Natural killer cell (primary cell): Measurements from ENCODE around the gene RASSF3. TPM values are rescaled to one million over a fixed set of nuclear protein-coding genes. Genes with fewer than 3 reads are reported as not detected.

Source experiments
- ATAC-seq, 3 donors: fragments of 150-1000 bp in 2 of 3; fragments of 200-7000 bp in 1 of 3; cut with Tn5 transposase; 1 replicate in 1 of 3; 2 replicates in 2 of 3; pipeline ENCODE4 v1.10.0; 2021; ENCODE audit warnings: mild to moderate bottlenecking in 2 of 3, moderate library complexity in 2 of 3
- DNase-seq, 2 donors: peaks; one replicate each; pipeline versions ENCODE4 v3.0.0 to v3.0.0-alpha.2; 2013 to 2021; ENCODE audit warnings: mixed read lengths in 1 of 2
- H3K27ac ChIP-seq: one replicate; pipeline ENCODE4 v1.5.1; 2013; ENCODE audit warnings: mild to moderate bottlenecking, low read length
- H3K27me3 ChIP-seq: one replicate; pipeline ENCODE4 v1.6.1; 2013; ENCODE audit warnings: low read length; ENCODE audit not compliant: control insufficient read depth, insufficient read depth
- H3K36me3 ChIP-seq: one replicate; pipeline ENCODE4 v1.6.1; 2013; ENCODE audit warnings: low read length; ENCODE audit not compliant: control insufficient read depth, insufficient read depth
- H3K4me1 ChIP-seq: one replicate; pipeline ENCODE4 v1.6.1; 2013; ENCODE audit warnings: low read length; ENCODE audit not compliant: control insufficient read depth, insufficient read depth
- H3K4me3 ChIP-seq: one replicate; pipeline ENCODE4 v1.5.1; 2013; ENCODE audit warnings: low read length
- H3K9me3 ChIP-seq: one replicate; pipeline ENCODE4 v1.6.1; 2013; ENCODE audit warnings: low read length; ENCODE audit not compliant: control insufficient read depth, insufficient read depth
- H3K27ac Mint-ChIP-seq, 2 donors: one replicate each; pipeline ENCODE4 v1.8.0; 2022; ENCODE audit warnings: mild to moderate bottlenecking in 2 of 2, mixed read lengths in 2 of 2, moderate library complexity in 1 of 2
- H3K27me3 Mint-ChIP-seq, 2 donors: one replicate each; pipeline ENCODE4 v1.8.0; 2022; ENCODE audit warnings: low read depth in 2 of 2, mixed read lengths in 2 of 2
- H3K36me3 Mint-ChIP-seq: one replicate; pipeline ENCODE4 v1.8.0; 2022; ENCODE audit warnings: mixed read lengths
- H3K4me1 Mint-ChIP-seq, 2 donors: one replicate each; pipeline ENCODE4 v1.8.0; 2022; ENCODE audit warnings: mixed read lengths in 2 of 2
- H3K4me3 Mint-ChIP-seq: one replicate; pipeline ENCODE4 v1.8.0; 2022; ENCODE audit warnings: mild to moderate bottlenecking, moderate library complexity, mixed read lengths
- H3K9me3 Mint-ChIP-seq, 2 donors: one replicate each; pipeline ENCODE4 v1.8.0; 2022; ENCODE audit warnings: mixed read lengths in 2 of 2
- WGBS: methylation state at CpG from one replicate; pipeline ENCODE4 v1.1.7; 2013; ENCODE audit warnings: missing lambda C conversion rate; ENCODE audit not compliant: insufficient coverage; 5-methylcytosine and 5-hydroxymethylcytosine counted together
- intact Hi-C: fragments of 100-400 bp; cut with micrococcal nuclease; formaldehyde crosslinking; loops from one replicate; pipeline ENCODE4 v1.14.2; 2022
- total RNA-seq, 4 donors: library from RNA; stranded (reverse); fragments of 120-200 nt in 1 of 4; gene quantifications; one replicate each; pipeline versions ENCODE4 v1.2.3 to v1.2.4, GENCODE V29; 2013 to 2022
- TF ChIP-seq, protein P1 (sequence below): fragments of 200-600 bp; IDR thresholded peaks from one replicate; pipeline ENCODE4 v1.8.0; 2022; ENCODE audit warnings: antibody characterized with exemption

The RASSF3 gene
- total RNA-seq, 3 donors from 2014 or later (not counting 1 experiment from before 2014, with no cell fraction given), result 63.4 to 105 (median 80.5) TPM

- Histone ChIP-seq H3K27me3 (no peaks in the 10 kb centered on the region), H3K4me3 (no peak overlapping the region), H3K27ac (no peak overlapping the region), H3K4me1 (peaks cover 32% of the 10 kb centered on the region), H3K9me3 (no peaks in the 10 kb centered on the region), H3K36me3 (peaks cover 80% of the 10 kb centered on the region)
- WGBS, result 92% methylated on average over 5 of the region's 6 CpGs
- ATAC-seq (no peak), DNase-seq (no peak)
- TF ChIP-seq, protein P1, sequence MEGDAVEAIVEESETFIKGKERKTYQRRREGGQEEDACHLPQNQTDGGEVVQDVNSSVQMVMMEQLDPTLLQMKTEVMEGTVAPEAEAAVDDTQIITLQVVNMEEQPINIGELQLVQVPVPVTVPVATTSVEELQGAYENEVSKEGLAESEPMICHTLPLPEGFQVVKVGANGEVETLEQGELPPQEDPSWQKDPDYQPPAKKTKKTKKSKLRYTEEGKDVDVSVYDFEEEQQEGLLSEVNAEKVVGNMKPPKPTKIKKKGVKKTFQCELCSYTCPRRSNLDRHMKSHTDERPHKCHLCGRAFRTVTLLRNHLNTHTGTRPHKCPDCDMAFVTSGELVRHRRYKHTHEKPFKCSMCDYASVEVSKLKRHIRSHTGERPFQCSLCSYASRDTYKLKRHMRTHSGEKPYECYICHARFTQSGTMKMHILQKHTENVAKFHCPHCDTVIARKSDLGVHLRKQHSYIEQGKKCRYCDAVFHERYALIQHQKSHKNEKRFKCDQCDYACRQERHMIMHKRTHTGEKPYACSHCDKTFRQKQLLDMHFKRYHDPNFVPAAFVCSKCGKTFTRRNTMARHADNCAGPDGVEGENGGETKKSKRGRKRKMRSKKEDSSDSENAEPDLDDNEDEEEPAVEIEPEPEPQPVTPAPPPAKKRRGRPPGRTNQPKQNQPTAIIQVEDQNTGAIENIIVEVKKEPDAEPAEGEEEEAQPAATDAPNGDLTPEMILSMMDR, result no peak
- H3K36me3 Mint-ChIP-seq, result peaks cover 7% of the 10 kb centered on the region
- intact Hi-C loops, result no loop called here
- H3K4me1 Mint-ChIP-seq, result peaks cover 48 to 56% of the 10 kb centered on the region in 2 donors
- peak overlapping the region; percentile 41 to 61 for H3K27ac Mint-ChIP-seq
- no peaks in the 10 kb centered on the region for H3K9me3 Mint-ChIP-seq
- no peak overlapping the region for H3K4me3 Mint-ChIP-seq
- no peaks in the 10 kb centered on the region for H3K27me3 Mint-ChIP-seq
Measured at GRCh38 chr12:64691227-64691794, 81.0 kb downstream of the RASSF3 start.

DNA sequence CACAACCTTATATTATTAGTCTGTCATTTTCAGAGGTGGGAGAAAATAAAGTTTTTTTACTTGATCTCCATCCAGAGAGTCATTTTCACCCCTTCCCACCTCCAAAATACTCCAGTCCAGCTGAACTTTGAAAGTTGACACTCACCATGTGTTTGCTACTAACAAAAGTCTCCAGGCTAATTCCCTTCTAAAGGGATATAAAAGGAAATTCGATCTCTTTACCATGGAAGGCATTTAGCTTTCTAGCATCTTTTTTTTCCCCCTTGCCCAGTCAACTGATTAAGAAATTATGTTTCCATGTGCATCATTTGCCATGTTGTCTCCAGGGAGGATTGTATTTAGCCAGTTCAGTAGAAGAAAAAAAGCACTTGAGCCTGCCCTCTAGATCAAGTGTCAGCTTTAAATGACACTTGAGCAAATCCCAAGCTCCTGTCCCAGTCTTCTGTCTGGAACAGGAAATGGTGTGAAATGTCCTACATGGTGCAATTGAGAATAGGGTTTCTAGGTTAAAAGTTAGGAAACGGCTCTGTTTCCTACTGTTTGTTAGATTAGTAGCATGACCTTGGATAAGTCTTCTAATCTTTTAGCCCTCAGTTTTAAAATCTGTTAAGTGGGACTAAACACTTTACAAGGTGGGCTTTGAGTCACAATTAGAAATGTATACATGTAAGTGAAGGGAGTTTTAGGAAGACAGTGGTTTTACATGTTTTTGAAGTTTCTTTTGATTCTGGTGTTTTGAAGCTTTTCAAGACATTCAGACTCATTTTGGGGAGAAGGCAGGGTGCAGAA lies 81.7 kb downstream of the RASSF3 start:
- Histone ChIP-seq H3K4me3 (no peak overlapping the region), H3K4me1 (peaks cover 32% of the 10 kb centered on the region), H3K27me3 (no peaks in the 10 kb centered on the region), H3K27ac (no peak overlapping the region), H3K36me3 (peaks cover 79% of the 10 kb centered on the region), H3K9me3 (no peaks in the 10 kb centered on the region)
- TF ChIP-seq, protein P1, result no peak
- intact Hi-C loops, result no loop called here
- Mint-ChIP-seq H3K9me3 (no peaks in the 10 kb centered on the region), H3K4me3 (no peak overlapping the region), H3K27ac (peak overlapping the region; percentile 41 to 61), H3K4me1 (peaks cover 55 to 62% of the 10 kb centered on the region in 2 donors), H3K36me3 (peaks cover 7% of the 10 kb centered on the region), H3K27me3 (no peaks in the 10 kb centered on the region)
- ATAC-seq (no peak), DNase-seq (no peak)
- 71% methylated on average over 1 of the region's 2 CpGs for WGBS

- H3K4me3 Mint-ChIP-seq, result no peak overlapping the region
- H3K36me3 ChIP-seq, result peaks cover 68% of the 10 kb centered on the region
- no peak for DNase-seq
- peak overlapping the region; percentile 7 to 70 for H3K27ac Mint-ChIP-seq
- H3K4me3 ChIP-seq, result no peak overlapping the region
- ATAC-seq, result no peak
- no peaks in the 10 kb centered on the region for H3K9me3 Mint-ChIP-seq
- H3K36me3 Mint-ChIP-seq, result peaks cover 7% of the 10 kb centered on the region
- no peaks in the 10 kb centered on the region for H3K27me3 Mint-ChIP-seq
- 93% methylated on average over 18 of the region's 18 CpGs for WGBS
- TF ChIP-seq, protein P1, result no peak
- H3K4me1 Mint-ChIP-seq, result peaks cover 45 to 53% of the 10 kb centered on the region in 2 donors
- no peak overlapping the region for H3K27ac ChIP-seq
- intact Hi-C loops, result loop anchor here (5.0 kb wide), 1 partner anchor 37 kb away; no protein-coding TSS in a partner anchor
- H3K4me1 ChIP-seq, result peaks cover 25% of the 10 kb centered on the region
- no peaks in the 10 kb centered on the region for H3K9me3 ChIP-seq
- H3K27me3 ChIP-seq, result no peaks in the 10 kb centered on the region
Measured at GRCh38 chr12:64694130-64695040, 84.1 kb downstream of the RASSF3 start.
